Endothelial cell (in vitro differentiated cells): Measurements from ENCODE around the gene RELL2. TPM values are rescaled to one million over a fixed set of nuclear protein-coding genes. Genes with fewer than 3 reads are reported as not detected.

Experiments
- DNase-seq: peaks from one replicate; pipeline ENCODE4 v3.0.0; 2021; ENCODE audit warnings: low spot score
- H3K27ac Mint-ChIP-seq: one replicate; pipeline ENCODE4 v1.8.0; 2021; ENCODE audit warnings: mixed read lengths, inconsistent platforms; ENCODE audit not compliant: unreplicated experiment
- H3K27me3 Mint-ChIP-seq: one replicate; pipeline ENCODE4 v1.8.0; 2021; ENCODE audit warnings: mild to moderate bottlenecking, moderate library complexity, mixed read lengths, inconsistent platforms; ENCODE audit not compliant: unreplicated experiment
- H3K36me3 Mint-ChIP-seq: one replicate; pipeline ENCODE4 v1.8.0; 2021; ENCODE audit warnings: mild to moderate bottlenecking, low read depth, mixed read lengths, inconsistent platforms; ENCODE audit not compliant: unreplicated experiment
- H3K4me1 Mint-ChIP-seq: one replicate; pipeline ENCODE4 v1.8.0; 2021; ENCODE audit warnings: mild to moderate bottlenecking, mixed read lengths, inconsistent platforms; ENCODE audit not compliant: unreplicated experiment
- H3K4me3 Mint-ChIP-seq: one replicate; pipeline ENCODE4 v1.8.0; 2021; ENCODE audit warnings: mild to moderate bottlenecking, mixed read lengths, inconsistent platforms; ENCODE audit not compliant: unreplicated experiment
- H3K9me3 Mint-ChIP-seq: one replicate; pipeline ENCODE4 v1.8.0; 2021; ENCODE audit warnings: mixed read lengths, inconsistent platforms; ENCODE audit not compliant: unreplicated experiment
- total RNA-seq: library from RNA; stranded (reverse); fragmentation: NEBNext Ultra II Directional; extraction: Animal tissue kit (Norgen Biotek cat#: 25700); gene quantifications from one replicate; pipeline ENCODE4 v1.2.1, GENCODE V29; 2021; ENCODE audit not compliant: unreplicated experiment
- TF ChIP-seq, protein P1 (sequence below): fragments of 200-600 bp; sonication (generic); IDR thresholded peaks from one replicate; pipeline ENCODE4 v1.5.0; 2021; ENCODE audit warnings: antibody characterized with exemption; ENCODE audit not compliant: unreplicated experiment

Gene RELL2
- total RNA-seq, 1 donor from 2014 or later: 17.4 TPM

GRCh38 chr5:141655020-141655419 is 18.2 kb downstream of the RELL2 start:
- no peak for DNase-seq
- TF ChIP-seq, protein P1, sequence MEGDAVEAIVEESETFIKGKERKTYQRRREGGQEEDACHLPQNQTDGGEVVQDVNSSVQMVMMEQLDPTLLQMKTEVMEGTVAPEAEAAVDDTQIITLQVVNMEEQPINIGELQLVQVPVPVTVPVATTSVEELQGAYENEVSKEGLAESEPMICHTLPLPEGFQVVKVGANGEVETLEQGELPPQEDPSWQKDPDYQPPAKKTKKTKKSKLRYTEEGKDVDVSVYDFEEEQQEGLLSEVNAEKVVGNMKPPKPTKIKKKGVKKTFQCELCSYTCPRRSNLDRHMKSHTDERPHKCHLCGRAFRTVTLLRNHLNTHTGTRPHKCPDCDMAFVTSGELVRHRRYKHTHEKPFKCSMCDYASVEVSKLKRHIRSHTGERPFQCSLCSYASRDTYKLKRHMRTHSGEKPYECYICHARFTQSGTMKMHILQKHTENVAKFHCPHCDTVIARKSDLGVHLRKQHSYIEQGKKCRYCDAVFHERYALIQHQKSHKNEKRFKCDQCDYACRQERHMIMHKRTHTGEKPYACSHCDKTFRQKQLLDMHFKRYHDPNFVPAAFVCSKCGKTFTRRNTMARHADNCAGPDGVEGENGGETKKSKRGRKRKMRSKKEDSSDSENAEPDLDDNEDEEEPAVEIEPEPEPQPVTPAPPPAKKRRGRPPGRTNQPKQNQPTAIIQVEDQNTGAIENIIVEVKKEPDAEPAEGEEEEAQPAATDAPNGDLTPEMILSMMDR: no peak
- Mint-ChIP-seq H3K4me3 (peak overlapping the region; percentile 56), H3K9me3 (no peaks in the 10 kb centered on the region), H3K27me3 (peaks cover 22% of the 10 kb centered on the region), H3K4me1 (peaks cover 26% of the 10 kb centered on the region), H3K27ac (no peak overlapping the region), H3K36me3 (peaks cover 75% of the 10 kb centered on the region)

DNA sequence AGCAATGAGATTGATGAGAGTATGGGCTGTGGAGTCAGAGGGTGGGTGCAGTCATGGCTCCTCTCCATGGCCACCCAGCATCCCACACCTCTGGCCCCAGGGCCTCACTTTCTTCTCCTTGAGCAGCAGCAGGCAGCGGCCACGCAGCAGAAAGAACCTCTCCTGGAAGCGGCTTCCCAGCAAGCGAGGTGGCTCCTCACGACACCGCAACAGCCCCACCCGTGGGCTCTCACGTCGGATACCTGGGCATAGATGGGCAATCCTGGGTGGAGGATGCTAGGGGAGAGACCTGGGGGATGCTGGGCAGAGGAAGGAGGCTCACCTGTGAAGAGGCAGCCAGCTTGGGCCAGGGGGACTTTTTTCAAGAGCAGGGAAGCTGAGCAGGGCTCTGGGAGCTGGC is 19.6 kb downstream of the RELL2 start:
- DNase-seq: no peak
- H3K36me3 Mint-ChIP-seq: peaks cover 81% of the 10 kb centered on the region
- H3K9me3 Mint-ChIP-seq: no peaks in the 10 kb centered on the region
- H3K4me1 Mint-ChIP-seq: peaks cover 25% of the 10 kb centered on the region
- H3K27me3 Mint-ChIP-seq: peaks cover 21% of the 10 kb centered on the region
- H3K4me3 Mint-ChIP-seq: peak overlapping the region; percentile 84
- TF ChIP-seq, protein P1: no peak
- no peak overlapping the region for H3K27ac Mint-ChIP-seq

GRCh38 chr5:141657404-141657803 is 20.6 kb downstream of the RELL2 start:
- Mint-ChIP-seq H3K9me3 (no peaks in the 10 kb centered on the region), H3K27me3 (peaks cover 21% of the 10 kb centered on the region), H3K27ac (no peak overlapping the region), H3K4me3 (peak overlapping the region; percentile 70), H3K36me3 (peaks cover 83% of the 10 kb centered on the region), H3K4me1 (peaks cover 18% of the 10 kb centered on the region)
- TF ChIP-seq, protein P1: no peak
- DNase-seq: no peak

- no peak for DNase-seq
- Mint-ChIP-seq H3K27ac (no peak overlapping the region), H3K4me1 (peaks cover 14% of the 10 kb centered on the region), H3K36me3 (peaks cover 80% of the 10 kb centered on the region), H3K27me3 (peaks cover 19% of the 10 kb centered on the region), H3K9me3 (no peaks in the 10 kb centered on the region), H3K4me3 (peak overlapping the region; percentile 70)
- TF ChIP-seq, protein P1: no peak
Observed at GRCh38 chr5:141657937-141658545, 21.2 kb downstream of the RELL2 start.

DNA sequence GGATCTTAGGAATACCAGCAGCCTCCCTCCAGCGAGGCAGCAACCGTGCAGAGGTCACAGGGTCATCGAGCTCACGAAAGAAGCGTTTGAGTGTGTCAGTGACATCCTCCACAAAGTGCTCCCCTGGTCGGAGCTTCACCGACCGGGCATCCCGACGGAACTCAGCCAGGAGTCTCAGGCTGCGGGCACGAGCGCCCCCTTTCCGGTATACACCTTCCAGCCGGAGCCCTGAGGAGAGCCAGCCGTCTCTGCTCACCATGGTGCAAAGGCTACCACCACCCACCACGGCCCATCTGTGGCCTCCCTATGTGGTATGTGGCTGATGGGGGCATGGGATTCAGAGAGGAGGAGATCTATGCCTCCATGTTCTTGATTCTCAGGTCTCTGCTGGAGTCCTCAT is 25.2 kb downstream of the RELL2 start:
- H3K9me3 Mint-ChIP-seq: no peaks in the 10 kb centered on the region
- H3K27ac Mint-ChIP-seq: peak overlapping the region; percentile 19
- peaks cover 20% of the 10 kb centered on the region for H3K4me1 Mint-ChIP-seq
- H3K4me3 Mint-ChIP-seq: peak overlapping the region; percentile 38
- H3K27me3 Mint-ChIP-seq: peaks cover 9% of the 10 kb centered on the region
- H3K36me3 Mint-ChIP-seq: peaks cover 52% of the 10 kb centered on the region
- TF ChIP-seq, protein P1: no peak
- no peak for DNase-seq
